ENCODE measurements around the gene POLD2. TPM values are rescaled to one million over a fixed set of nuclear protein-coding genes. Genes with fewer than 3 reads are reported as not detected.

The POLD2 gene
- total RNA-seq, 5 donors from 2014 or later (not counting 1 experiment from before 2014, with no cell fraction given) = 53.4 to 85.1 (median 72.6) TPM

- DNase-seq (no peak), ATAC-seq (replicated peaks in 1 of 4) (no peak)
- H3K4me3 Mint-ChIP-seq = no peak overlapping the region
- H3K27me3 Mint-ChIP-seq = peaks cover 0 to 11% of the 10 kb centered on the region in 2 donors
- H3K36me3 Mint-ChIP-seq = no peaks in the 10 kb centered on the region
- no peaks in the 10 kb centered on the region for H3K9me3 ChIP-seq
- H3K27me3 ChIP-seq (replicated peaks in 1 of 2; ENCODE audit: control insufficient read depth in 2 of 2, extremely low read depth in 1 of 2, insufficient read depth in 2 of 2, low read length in 1 of 2) = peaks cover 0 to 28% of the 10 kb centered on the region in 2 experiments
- peaks cover 4 to 19% of the 10 kb centered on the region in 2 experiments for H3K4me1 ChIP-seq (ENCODE audit: control insufficient read depth in 1 of 2, extremely low read depth in 1 of 2, insufficient read depth in 2 of 2, low read length in 2 of 2)
- CTCF ChIA-PET = no interaction called here
- peaks cover 6 to 11% (median 10%) of the 10 kb centered on the region in 3 donors for H3K4me1 Mint-ChIP-seq
- H3K27ac Mint-ChIP-seq = no peak overlapping the region
- no peaks in the 10 kb centered on the region for H3K36me3 ChIP-seq (ENCODE audit: control insufficient read depth in 2 of 2, extremely low read depth in 1 of 2, insufficient read depth in 1 of 2, low read length in 1 of 2)
- no peaks in the 10 kb centered on the region for H3K9me3 Mint-ChIP-seq
- no peak overlapping the region for H3K4me3 ChIP-seq (ENCODE audit: control insufficient read depth in 1 of 2, extremely low read depth in 1 of 2, low read length in 1 of 2)
- no peak overlapping the region for H3K27ac ChIP-seq (ENCODE audit: low read length)
- POLR2A ChIA-PET = no interaction called here
- 73% methylated on average over 6 of the region's 9 CpGs for WGBS (ENCODE audit: insufficient coverage)
Observed at GRCh38 chr7:44148961-44149536, 25.7 kb upstream of the POLD2 start.

GRCh38 chr7:44148166-44148565, 24.8 kb upstream of the POLD2 start:
- WGBS (ENCODE audit: insufficient coverage) = 100% methylated on average over 1 of the region's 2 CpGs
- H3K4me3 Mint-ChIP-seq = no peak overlapping the region

GRCh38 chr7:44147026-44147991, 24.0 kb upstream of the POLD2 start:
- no peak overlapping the region for H3K27ac Mint-ChIP-seq
- 77% methylated on average over 16 of the region's 33 CpGs for WGBS (ENCODE audit: insufficient coverage)
- Histone ChIP-seq H3K27ac (ENCODE audit: low read length) (no peak overlapping the region), H3K9me3 (no peaks in the 10 kb centered on the region), H3K4me1 (ENCODE audit: control insufficient read depth in 1 of 2, extremely low read depth in 1 of 2, insufficient read depth in 2 of 2, low read length in 2 of 2) (peaks cover 4 to 19% of the 10 kb centered on the region in 2 experiments), H3K27me3 (replicated peaks in 1 of 2; ENCODE audit: control insufficient read depth in 2 of 2, extremely low read depth in 1 of 2, insufficient read depth in 2 of 2, low read length in 1 of 2) (peaks cover 0 to 28% of the 10 kb centered on the region in 2 experiments), H3K4me3 (ENCODE audit: control insufficient read depth in 1 of 2, extremely low read depth in 1 of 2, low read length in 1 of 2) (no peak overlapping the region), H3K36me3 (ENCODE audit: control insufficient read depth in 2 of 2, extremely low read depth in 1 of 2, insufficient read depth in 1 of 2, low read length in 1 of 2) (no peaks in the 10 kb centered on the region)
- DNase-seq (no peak), ATAC-seq (replicated peaks in 1 of 4) (no peak)
- POLR2A ChIA-PET = no interaction called here
- peaks cover 0 to 11% of the 10 kb centered on the region in 2 donors for H3K27me3 Mint-ChIP-seq
- peaks cover 6 to 11% (median 10%) of the 10 kb centered on the region in 3 donors for H3K4me1 Mint-ChIP-seq
- peak overlapping the region in 2 of 3 donors; percentile 58 to 74 for H3K4me3 Mint-ChIP-seq
- CTCF ChIA-PET = interaction anchor here in 1 of 2 donors (0.6 kb wide), 1 partner anchor 477 kb away, joined by 6 read pairs; no protein-coding TSS in a partner anchor
- H3K36me3 Mint-ChIP-seq = no peaks in the 10 kb centered on the region
- no peaks in the 10 kb centered on the region for H3K9me3 Mint-ChIP-seq

More at GRCh38 chr7:44148166-44148565, 24.8 kb upstream of the POLD2 start:
- DNase-seq = no peak
- no peaks in the 10 kb centered on the region for H3K36me3 ChIP-seq (ENCODE audit: control insufficient read depth in 2 of 2, extremely low read depth in 1 of 2, insufficient read depth in 1 of 2, low read length in 1 of 2)
- H3K4me1 ChIP-seq (ENCODE audit: control insufficient read depth in 1 of 2, extremely low read depth in 1 of 2, insufficient read depth in 2 of 2, low read length in 2 of 2) = peaks cover 4 to 19% of the 10 kb centered on the region in 2 experiments
- no peak overlapping the region for H3K27ac ChIP-seq (ENCODE audit: low read length)
- Mint-ChIP-seq H3K36me3 (no peaks in the 10 kb centered on the region), H3K9me3 (no peaks in the 10 kb centered on the region), H3K4me1 (peaks cover 6 to 11% (median 10%) of the 10 kb centered on the region in 3 donors), H3K27me3 (peaks cover 0 to 11% of the 10 kb centered on the region in 2 donors), H3K27ac (no peak overlapping the region)
- H3K27me3 ChIP-seq (replicated peaks in 1 of 2; ENCODE audit: control insufficient read depth in 2 of 2, extremely low read depth in 1 of 2, insufficient read depth in 2 of 2, low read length in 1 of 2) = peaks cover 0 to 28% of the 10 kb centered on the region in 2 experiments
- no peak overlapping the region for H3K4me3 ChIP-seq (ENCODE audit: control insufficient read depth in 1 of 2, extremely low read depth in 1 of 2, low read length in 1 of 2)
- ChIA-PET POLR2A (no interaction called here), CTCF (interaction anchor here in 1 of 2 donors (0.6 kb wide), 1 partner anchor 476 kb away, joined by 6 read pairs; no protein-coding TSS in a partner anchor)
- no peaks in the 10 kb centered on the region for H3K9me3 ChIP-seq
- ATAC-seq (replicated peaks in 1 of 4) = no peak

GRCh38 chr7:44145969-44146911, 22.9 kb upstream of the POLD2 start:
- Histone ChIP-seq H3K27me3 (replicated peaks in 1 of 2; ENCODE audit: control insufficient read depth in 2 of 2, extremely low read depth in 1 of 2, insufficient read depth in 2 of 2, low read length in 1 of 2) (peaks cover 0 to 28% of the 10 kb centered on the region in 2 experiments), H3K9me3 (no peaks in the 10 kb centered on the region), H3K27ac (ENCODE audit: low read length) (no peak overlapping the region), H3K4me3 (ENCODE audit: control insufficient read depth in 1 of 2, extremely low read depth in 1 of 2, low read length in 1 of 2) (peak overlapping the region; percentile 58 to 60), H3K4me1 (ENCODE audit: control insufficient read depth in 1 of 2, extremely low read depth in 1 of 2, insufficient read depth in 2 of 2, low read length in 2 of 2) (peaks cover 4 to 19% of the 10 kb centered on the region in 2 experiments), H3K36me3 (ENCODE audit: control insufficient read depth in 2 of 2, extremely low read depth in 1 of 2, insufficient read depth in 1 of 2, low read length in 1 of 2) (no peaks in the 10 kb centered on the region)
- CTCF ChIA-PET = no interaction called here
- Mint-ChIP-seq H3K4me3 (peak overlapping the region; percentile 70 to 74 (median 74)), H3K9me3 (no peaks in the 10 kb centered on the region), H3K36me3 (no peaks in the 10 kb centered on the region), H3K27me3 (peaks cover 0 to 11% of the 10 kb centered on the region in 2 donors), H3K27ac (peak overlapping the region in 1 of 2 donors; percentile 39), H3K4me1 (peaks cover 6 to 11% (median 10%) of the 10 kb centered on the region in 3 donors)
- 40% methylated on average over 44 of the region's 65 CpGs for WGBS (ENCODE audit: insufficient coverage)
- ATAC-seq (replicated peaks in 1 of 4) (peak; percentile 66 to 83 (median 70)), DNase-seq (peak in 31 of 35 experiments; percentile 8 to 68 (median 42))
- POLR2A ChIA-PET = interaction anchor here in 1 of 2 donors (0.5 kb wide), 1 partner anchor 428 kb away, joined by 7 read pairs; no protein-coding TSS in a partner anchor

GRCh38 chr7:44145479-44145968, 22.2 kb upstream of the POLD2 start:
- H3K36me3 Mint-ChIP-seq = no peaks in the 10 kb centered on the region
- H3K4me3 ChIP-seq (ENCODE audit: control insufficient read depth in 1 of 2, extremely low read depth in 1 of 2, low read length in 1 of 2) = peak overlapping the region; percentile 58 to 60
- H3K27ac Mint-ChIP-seq = peak overlapping the region in 1 of 2 donors; percentile 44
- H3K9me3 Mint-ChIP-seq = no peaks in the 10 kb centered on the region
- H3K4me1 ChIP-seq (ENCODE audit: control insufficient read depth in 1 of 2, extremely low read depth in 1 of 2, insufficient read depth in 2 of 2, low read length in 2 of 2) = peaks cover 4 to 19% of the 10 kb centered on the region in 2 experiments
- H3K36me3 ChIP-seq (ENCODE audit: control insufficient read depth in 2 of 2, extremely low read depth in 1 of 2, insufficient read depth in 1 of 2, low read length in 1 of 2) = no peaks in the 10 kb centered on the region
- no peaks in the 10 kb centered on the region for H3K9me3 ChIP-seq
- H3K27me3 ChIP-seq (replicated peaks in 1 of 2; ENCODE audit: control insufficient read depth in 2 of 2, extremely low read depth in 1 of 2, insufficient read depth in 2 of 2, low read length in 1 of 2) = peaks cover 0 to 32% of the 10 kb centered on the region in 2 experiments
- DNase-seq (peak; percentile 21 to 75 (median 62)), ATAC-seq (replicated peaks in 1 of 4) (peak; percentile 60 to 84 (median 74))
- CTCF ChIA-PET = no interaction called here
- H3K27ac ChIP-seq (ENCODE audit: low read length) = no peak overlapping the region
- peaks cover 0 to 11% of the 10 kb centered on the region in 2 donors for H3K27me3 Mint-ChIP-seq
- POLR2A ChIA-PET = interaction anchor here in 1 of 2 donors (0.5 kb wide), 1 partner anchor 651 kb away, joined by 3 read pairs; the partner anchor contains the start of gene PPIA
- peaks cover 6 to 11% (median 10%) of the 10 kb centered on the region in 3 donors for H3K4me1 Mint-ChIP-seq
- WGBS (ENCODE audit: insufficient coverage) = 21% methylated on average over 46 of the region's 53 CpGs
- H3K4me3 Mint-ChIP-seq = peak overlapping the region; percentile 70 to 74 (median 74)
